Astrocyte of the cerebellum (primary cell): ENCODE results near the gene TEPSIN.

ENCODE experiments used
- DNase-seq: peaks from one replicate; pipeline ENCODE4 v3.0.0-alpha.2; 2011; ENCODE audit warnings: low read depth
- H3K4me3 ChIP-seq: 2 replicates; pipeline ENCODE4 v1.5.1; 2011; ENCODE audit warnings: mild to moderate bottlenecking, low read depth, low read length, moderate library complexity
- CTCF ChIP-seq: IDR thresholded peaks from 2 replicates; pipeline ENCODE4 v1.5.1; 2012; ENCODE audit warnings: low read length, low read depth, moderate library complexity, mild to moderate bottlenecking; ENCODE audit errors: missing control alignments
- in situ Hi-C: cut with HindIII; loops from 2 replicates; pipeline ENCODE4 v1.10.0; 2017; ENCODE audit warnings: low sequenced_read_pairs

The TEPSIN gene

GRCh38 chr17:81270279-81270678 lies 31.4 kb upstream of the TEPSIN start:
- in situ Hi-C loops = no loop called here
- no peak for DNase-seq
- H3K4me3 ChIP-seq = no peak overlapping the region
- TF ChIP-seq CTCF = no peak

- DNase-seq = no peak
- TF ChIP-seq CTCF = no peak
- H3K4me3 ChIP-seq = no peak overlapping the region
- in situ Hi-C loops = no loop called here
Measured at GRCh38 chr17:81267390-81268067, 28.7 kb upstream of the TEPSIN start.

- no peak for TF ChIP-seq CTCF
- in situ Hi-C loops = no loop called here
- no peak for DNase-seq
- no peak overlapping the region for H3K4me3 ChIP-seq
Measured at GRCh38 chr17:81265576-81265975, 26.7 kb upstream of the TEPSIN start.

GRCh38 chr17:81264640-81265039 lies 25.8 kb upstream of the TEPSIN start:
- no peak for TF ChIP-seq CTCF
- no peak for DNase-seq
- H3K4me3 ChIP-seq = no peak overlapping the region
- in situ Hi-C loops = no loop called here

DNA sequence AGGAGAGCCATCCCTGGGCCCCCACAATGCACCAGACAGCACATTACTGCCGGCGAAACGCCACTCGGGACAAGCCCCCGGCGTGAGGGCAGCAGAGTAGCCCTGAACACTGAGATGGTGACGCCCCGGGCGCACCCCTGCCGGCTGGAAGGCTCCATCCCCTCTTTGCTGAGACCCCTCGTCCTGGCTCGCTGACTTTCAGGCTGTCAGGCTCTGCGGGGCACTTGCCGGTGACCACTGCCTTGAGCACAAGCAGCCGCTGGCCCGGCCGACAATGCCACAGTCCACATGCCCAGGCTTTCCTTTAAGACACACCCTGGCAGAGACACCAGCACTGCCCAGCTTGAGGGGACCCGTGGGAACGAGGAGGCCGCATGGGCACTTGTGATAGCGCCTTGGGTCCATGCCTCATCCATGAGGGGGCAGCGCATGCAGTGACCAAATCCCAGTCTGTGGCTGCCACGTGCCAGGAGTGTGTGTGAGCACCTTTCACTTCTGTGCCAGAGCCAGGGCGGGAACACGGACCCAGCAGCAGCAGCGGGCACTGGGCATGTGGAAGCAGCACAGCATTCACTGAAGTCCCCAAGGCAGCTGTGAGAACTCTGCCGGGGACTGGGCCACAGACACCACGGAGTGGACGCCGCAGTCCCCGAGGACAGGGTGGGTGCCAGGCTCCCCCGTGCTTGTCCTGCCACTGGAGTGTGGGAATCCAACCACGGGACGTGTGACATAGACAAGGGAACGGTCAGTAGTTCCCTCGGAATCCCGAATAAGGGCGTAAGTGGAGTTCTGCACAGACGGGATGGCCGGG lies 24.7 kb upstream of the TEPSIN start:
- no peak overlapping the region for H3K4me3 ChIP-seq
- in situ Hi-C loops = no loop called here
- DNase-seq = no peak
- TF ChIP-seq CTCF = no peak

DNA sequence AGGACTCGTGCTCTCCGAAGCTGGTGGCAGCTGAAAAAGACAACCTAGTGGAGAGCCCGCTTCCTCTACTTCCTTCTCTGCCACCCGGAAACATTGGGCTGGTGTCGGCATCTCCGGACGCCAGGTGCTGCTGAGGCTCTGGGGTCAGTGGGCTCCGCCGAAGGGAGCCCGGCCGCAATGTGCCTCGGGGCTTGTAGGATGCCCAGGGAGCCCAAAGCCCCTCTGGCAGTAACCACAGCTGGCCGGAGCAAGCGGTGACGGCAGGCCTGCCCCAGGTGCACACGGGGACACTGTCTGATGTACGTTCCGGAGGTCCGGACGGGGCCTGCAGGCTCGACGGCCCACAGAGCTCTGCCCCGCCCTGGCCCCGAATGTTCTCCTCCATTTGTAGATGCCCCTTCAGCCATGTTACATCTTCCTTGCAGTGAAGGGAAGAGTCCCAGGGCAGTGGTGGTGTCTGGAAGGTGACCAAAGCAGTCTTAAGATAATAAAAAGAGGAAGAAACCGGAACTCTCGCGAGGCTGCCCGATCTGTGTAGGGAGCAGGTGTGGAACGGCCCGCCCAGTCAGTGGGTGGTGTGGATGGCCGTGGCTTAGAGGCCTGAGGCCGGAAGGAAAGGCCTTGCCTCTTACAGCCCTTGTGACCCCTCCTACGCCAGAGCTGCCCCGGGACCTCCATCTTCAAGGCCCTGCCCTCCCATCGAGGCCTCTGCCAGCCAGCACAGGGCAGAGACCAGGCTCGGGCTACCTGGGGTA lies 22.9 kb upstream of the TEPSIN start:
- TF ChIP-seq CTCF = no peak
- DNase-seq = no peak
- in situ Hi-C loops = no loop called here

More for the DNA sequence above, 22.9 kb upstream of the TEPSIN start:
- no peak overlapping the region for H3K4me3 ChIP-seq
